ENCODE measurements around the gene CACNB2.

DNA sequence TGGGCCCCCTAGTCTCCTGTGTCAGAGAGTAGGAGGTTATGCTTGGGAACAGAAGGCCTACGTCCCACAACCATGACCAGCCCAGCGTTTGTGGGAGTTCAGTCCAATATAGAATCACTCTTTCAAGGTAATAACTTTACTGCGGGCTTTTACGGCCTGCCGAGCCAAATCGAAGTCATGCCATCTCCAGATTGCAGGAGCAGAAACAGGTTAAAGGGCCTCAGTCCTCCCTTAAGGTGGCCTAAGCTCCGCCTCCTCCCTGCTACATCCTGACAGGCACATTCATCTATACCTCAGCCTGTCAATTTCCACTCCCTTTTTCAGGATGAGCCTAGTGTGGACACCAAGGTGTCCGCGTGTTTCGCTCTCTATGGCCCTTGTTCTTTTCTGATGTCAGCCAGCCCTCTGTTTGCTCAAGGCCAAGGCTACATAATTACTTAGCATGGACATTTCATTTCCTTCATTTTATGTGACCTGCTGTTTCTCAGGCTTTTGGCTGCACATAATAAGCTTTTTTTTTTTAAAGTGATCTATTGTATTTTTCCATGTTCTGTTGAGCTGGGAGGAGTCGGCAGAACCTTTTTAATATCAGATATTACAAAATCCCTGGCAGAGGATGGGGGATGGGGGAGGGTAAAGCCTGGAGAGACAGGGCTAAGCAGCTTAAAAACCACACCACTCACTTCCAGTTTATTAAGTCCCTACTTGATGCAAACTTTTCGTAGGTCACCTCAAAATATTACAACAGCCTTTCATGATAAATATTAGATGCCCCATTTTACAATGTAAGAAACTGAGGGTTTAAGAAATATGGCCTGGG, 84.6 kb downstream of the CACNB2 start:
- TF ChIP-seq, protein P1, sequence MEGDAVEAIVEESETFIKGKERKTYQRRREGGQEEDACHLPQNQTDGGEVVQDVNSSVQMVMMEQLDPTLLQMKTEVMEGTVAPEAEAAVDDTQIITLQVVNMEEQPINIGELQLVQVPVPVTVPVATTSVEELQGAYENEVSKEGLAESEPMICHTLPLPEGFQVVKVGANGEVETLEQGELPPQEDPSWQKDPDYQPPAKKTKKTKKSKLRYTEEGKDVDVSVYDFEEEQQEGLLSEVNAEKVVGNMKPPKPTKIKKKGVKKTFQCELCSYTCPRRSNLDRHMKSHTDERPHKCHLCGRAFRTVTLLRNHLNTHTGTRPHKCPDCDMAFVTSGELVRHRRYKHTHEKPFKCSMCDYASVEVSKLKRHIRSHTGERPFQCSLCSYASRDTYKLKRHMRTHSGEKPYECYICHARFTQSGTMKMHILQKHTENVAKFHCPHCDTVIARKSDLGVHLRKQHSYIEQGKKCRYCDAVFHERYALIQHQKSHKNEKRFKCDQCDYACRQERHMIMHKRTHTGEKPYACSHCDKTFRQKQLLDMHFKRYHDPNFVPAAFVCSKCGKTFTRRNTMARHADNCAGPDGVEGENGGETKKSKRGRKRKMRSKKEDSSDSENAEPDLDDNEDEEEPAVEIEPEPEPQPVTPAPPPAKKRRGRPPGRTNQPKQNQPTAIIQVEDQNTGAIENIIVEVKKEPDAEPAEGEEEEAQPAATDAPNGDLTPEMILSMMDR (conservative IDR thresholded peaks at IDR 0.05 in 1 of 2, IDR thresholded peaks at IDR 0.05 in 1 of 2; ENCODE audit: extremely low read depth in 1 of 2, insufficient read depth in 1 of 2, low read depth in 1 of 2, low read length in 2 of 2), result no peak
- TF ChIP-seq EZH2 (IDR thresholded peaks at IDR 0.05; ENCODE audit: borderline replicate concordance, low read length), result no peak
